ENCODE data around the gene PRPSAP1. TPM values are rescaled to one million over a fixed set of nuclear protein-coding genes. Genes with fewer than 3 reads are reported as not detected.

PRPSAP1 gene
- total RNA-seq, 1 donor from 2014 or later = 26.7 TPM

- H3K9me3 Mint-ChIP-seq = no peaks in the 10 kb centered on the region
- H3K27me3 Mint-ChIP-seq = no peaks in the 10 kb centered on the region
- ChIA-PET POLR2A (no interaction called here), CTCF (interaction anchor here (1.5 kb wide), 1 partner anchor 79 kb away, joined by 3 read pairs; no protein-coding TSS in a partner anchor)
- intact Hi-C loops (cut with micrococcal nuclease) = no loop called here
- H3K27ac Mint-ChIP-seq = no peak overlapping the region
- DNase-seq (no peak), ATAC-seq (ENCODE audit: low read depth) (no peak)
- TF ChIP-seq, protein P1, sequence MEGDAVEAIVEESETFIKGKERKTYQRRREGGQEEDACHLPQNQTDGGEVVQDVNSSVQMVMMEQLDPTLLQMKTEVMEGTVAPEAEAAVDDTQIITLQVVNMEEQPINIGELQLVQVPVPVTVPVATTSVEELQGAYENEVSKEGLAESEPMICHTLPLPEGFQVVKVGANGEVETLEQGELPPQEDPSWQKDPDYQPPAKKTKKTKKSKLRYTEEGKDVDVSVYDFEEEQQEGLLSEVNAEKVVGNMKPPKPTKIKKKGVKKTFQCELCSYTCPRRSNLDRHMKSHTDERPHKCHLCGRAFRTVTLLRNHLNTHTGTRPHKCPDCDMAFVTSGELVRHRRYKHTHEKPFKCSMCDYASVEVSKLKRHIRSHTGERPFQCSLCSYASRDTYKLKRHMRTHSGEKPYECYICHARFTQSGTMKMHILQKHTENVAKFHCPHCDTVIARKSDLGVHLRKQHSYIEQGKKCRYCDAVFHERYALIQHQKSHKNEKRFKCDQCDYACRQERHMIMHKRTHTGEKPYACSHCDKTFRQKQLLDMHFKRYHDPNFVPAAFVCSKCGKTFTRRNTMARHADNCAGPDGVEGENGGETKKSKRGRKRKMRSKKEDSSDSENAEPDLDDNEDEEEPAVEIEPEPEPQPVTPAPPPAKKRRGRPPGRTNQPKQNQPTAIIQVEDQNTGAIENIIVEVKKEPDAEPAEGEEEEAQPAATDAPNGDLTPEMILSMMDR (IDR thresholded peaks at IDR 0.05) = no peak
- no peak overlapping the region for H3K4me3 Mint-ChIP-seq
- H3K36me3 Mint-ChIP-seq (ENCODE audit: low read depth) = peaks cover 36% of the 10 kb centered on the region
- no peaks in the 10 kb centered on the region for H3K4me1 Mint-ChIP-seq
These were observed 35.1 kb downstream of the PRPSAP1 start for GRCh38 chr17:76318586-76318985.

- TF ChIP-seq, protein P1 (IDR thresholded peaks at IDR 0.05) = no peak
- H3K36me3 Mint-ChIP-seq (ENCODE audit: low read depth) = peaks cover 42% of the 10 kb centered on the region
- DNase-seq (no peak), ATAC-seq (ENCODE audit: low read depth) (no peak)
- H3K27me3 Mint-ChIP-seq = no peaks in the 10 kb centered on the region
- no peak overlapping the region for H3K27ac Mint-ChIP-seq
- ChIA-PET POLR2A (no interaction called here), CTCF (interaction anchor here (1.3 kb wide), 1 partner anchor 80 kb away, joined by 5 read pairs; no protein-coding TSS in a partner anchor)
- H3K4me3 Mint-ChIP-seq = no peak overlapping the region
- no peaks in the 10 kb centered on the region for H3K9me3 Mint-ChIP-seq
- no peaks in the 10 kb centered on the region for H3K4me1 Mint-ChIP-seq
- intact Hi-C loops (cut with micrococcal nuclease) = no loop called here
These were observed 36.2 kb downstream of the PRPSAP1 start for GRCh38 chr17:76317535-76317934.

DNA sequence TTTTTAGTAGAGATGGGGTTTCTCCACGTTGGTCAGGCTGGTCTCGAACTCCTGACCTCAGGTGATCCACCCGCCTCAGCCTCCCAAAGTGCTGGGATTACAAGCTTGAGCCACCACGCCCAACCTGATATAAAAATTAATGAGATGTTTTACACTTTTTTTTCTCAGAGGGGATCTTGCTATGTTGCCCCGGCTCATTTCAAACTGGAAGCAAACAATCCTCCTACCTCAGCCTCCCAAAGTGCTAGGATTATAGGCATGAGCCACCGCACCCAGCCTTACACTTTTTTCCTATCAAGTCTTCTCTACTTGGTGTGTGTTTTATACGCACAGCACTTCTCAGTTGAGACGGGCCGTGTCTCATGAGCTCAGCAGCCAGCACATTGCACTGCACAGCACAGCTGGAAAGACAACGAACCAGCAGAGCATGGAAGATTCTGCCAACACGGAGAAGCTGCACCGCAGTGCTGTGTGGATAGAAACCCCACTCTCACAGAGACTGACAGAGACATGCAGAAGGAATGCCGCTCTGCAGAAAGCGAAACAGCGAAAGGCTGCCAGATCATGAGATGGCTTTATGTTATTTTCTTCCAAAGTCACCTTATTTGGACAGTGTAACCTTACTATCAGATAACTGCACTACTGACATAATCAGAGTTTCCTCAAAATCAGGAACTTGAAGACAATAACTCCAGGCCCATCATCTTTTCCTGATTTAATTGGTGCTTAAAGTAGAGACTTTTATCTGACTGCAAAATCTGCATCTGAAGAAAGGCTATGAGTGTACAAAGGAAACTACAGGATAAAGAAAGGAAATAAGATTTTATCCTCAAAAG lies 39.1 kb downstream of the PRPSAP1 start:
- Mint-ChIP-seq H3K27ac (no peak overlapping the region), H3K36me3 (ENCODE audit: low read depth) (peaks cover 43% of the 10 kb centered on the region), H3K27me3 (no peaks in the 10 kb centered on the region), H3K4me3 (no peak overlapping the region), H3K9me3 (no peaks in the 10 kb centered on the region), H3K4me1 (peaks cover under 1% of the 10 kb centered on the region)
- DNase-seq = no peak
- ChIA-PET POLR2A (interaction anchor here (0.8 kb wide), 1 partner anchor 350 kb away, joined by 6 read pairs; no protein-coding TSS in a partner anchor), CTCF (no interaction called here)
- TF ChIP-seq, protein P1 (IDR thresholded peaks at IDR 0.05) = no peak
- intact Hi-C loops (cut with micrococcal nuclease) = no loop called here
- no peak for ATAC-seq (ENCODE audit: low read depth)

GRCh38 chr17:76312735-76313134 lies 41.0 kb downstream of the PRPSAP1 start:
- POLR2A ChIA-PET = no interaction called here
- H3K36me3 Mint-ChIP-seq (ENCODE audit: low read depth) = peaks cover 41% of the 10 kb centered on the region
- TF ChIP-seq, protein P1 (IDR thresholded peaks at IDR 0.05) = no peak
- no peaks in the 10 kb centered on the region for H3K9me3 Mint-ChIP-seq
- DNase-seq (no peak), ATAC-seq (ENCODE audit: low read depth) (no peak)
- CTCF ChIA-PET = interaction anchor here (0.8 kb wide), 1 partner anchor 132 kb away, joined by 3 read pairs; no protein-coding TSS in a partner anchor
- H3K27me3 Mint-ChIP-seq = no peaks in the 10 kb centered on the region
- no peak overlapping the region for H3K4me3 Mint-ChIP-seq
- intact Hi-C loops (cut with micrococcal nuclease) = no loop called here
- peaks cover 5% of the 10 kb centered on the region for H3K4me1 Mint-ChIP-seq
- no peak overlapping the region for H3K27ac Mint-ChIP-seq

GRCh38 chr17:76309461-76309860 lies 44.3 kb downstream of the PRPSAP1 start:
- ChIA-PET CTCF (interaction anchor here (1.5 to 1.7 kb wide), 2 partner anchors 10 to 88 kb away, joined by 6 to 9 read pairs; no protein-coding TSS in a partner anchor), POLR2A (no interaction called here)
- TF ChIP-seq, protein P1 (IDR thresholded peaks at IDR 0.05) = no peak
- H3K27ac Mint-ChIP-seq = peak overlapping the region; percentile 51
- H3K4me3 Mint-ChIP-seq = no peak overlapping the region
- H3K4me1 Mint-ChIP-seq = peaks cover 5% of the 10 kb centered on the region
- peaks cover 29% of the 10 kb centered on the region for H3K36me3 Mint-ChIP-seq (ENCODE audit: low read depth)
- H3K27me3 Mint-ChIP-seq = no peaks in the 10 kb centered on the region
- intact Hi-C loops (cut with micrococcal nuclease) = no loop called here
- no peaks in the 10 kb centered on the region for H3K9me3 Mint-ChIP-seq
- DNase-seq = no peak
- ATAC-seq (ENCODE audit: low read depth) = no peak
